H1 (cell line): Measurements from ENCODE around the gene CPNE5. TPM values are rescaled to one million over a fixed set of nuclear protein-coding genes. Genes with fewer than 3 reads are reported as not detected.

ENCODE experiments used
- CTCF ChIA-PET: fragments of 300-600 bp; sonication (Branson Sonifier 250); formaldehyde crosslinking; loops from one replicate; lab custom pipeline; 2021; ENCODE audit not compliant: partially characterized antibody; lab: Charles Lee
- POLR2A ChIA-PET: fragments of 300-600 bp; sonication (Branson Sonifier 250); formaldehyde crosslinking; loops from one replicate; lab custom pipeline; 2021; ENCODE audit warnings: inconsistent platforms; ENCODE audit not compliant: partially characterized antibody; lab: Charles Lee
- DNase-seq, 2 experiments: peaks; one replicate each; pipeline versions ENCODE4 v3.0.0 to v3.0.0-alpha.2; 2010 to 2022; ENCODE audit warnings: low spot score in 2 of 2, low read depth in 1 of 2, mixed read lengths in 1 of 2
- FAIRE-seq: peaks from 2 replicates; lab custom pipeline; 2011; peaks lifted over from hg19 to GRCh38; lab: Jason Lieb, UNC
- H2AFZ ChIP-seq: 2 replicates; pipeline ENCODE4 v1.8.1; 2012; ENCODE audit warnings: low read length, inconsistent platforms
- H2AK5ac ChIP-seq: 2 replicates; pipeline ENCODE4 v1.6.1; 2013; ENCODE audit warnings: low read depth, low read length
- H2BK120ac ChIP-seq: replicated peaks from 2 replicates; pipeline ENCODE3; 2013; ENCODE audit warnings: low read depth, low read length, inconsistent platforms
- H2BK12ac ChIP-seq: 2 replicates; pipeline ENCODE4 v1.6.1; 2013; ENCODE audit warnings: low read depth, low read length
- H2BK15ac ChIP-seq: 2 replicates; pipeline ENCODE4 v1.6.1; 2013; ENCODE audit warnings: low read length
- H2BK20ac ChIP-seq: 2 replicates; pipeline ENCODE4 v1.6.1; 2013; ENCODE audit warnings: low read length
- H2BK5ac ChIP-seq: 2 replicates; pipeline ENCODE4 v1.6.1; 2013; ENCODE audit warnings: low read depth, low read length
- H3K14ac ChIP-seq: 2 replicates; pipeline ENCODE4 v1.6.1; 2013; ENCODE audit warnings: inconsistent platforms; ENCODE audit not compliant: insufficient read length
- H3K18ac ChIP-seq: 2 replicates; pipeline ENCODE4 v1.6.1; 2013; ENCODE audit warnings: low read length; ENCODE audit errors: extremely low read depth
- H3K23ac ChIP-seq: 2 replicates; pipeline ENCODE4 v1.6.1; 2013; ENCODE audit warnings: inconsistent platforms; ENCODE audit not compliant: insufficient read length
- H3K23me2 ChIP-seq: 2 replicates; pipeline ENCODE4 v1.6.1; 2013; ENCODE audit warnings: low read depth, low read length
- H3K27ac ChIP-seq: 2 replicates; pipeline ENCODE4 v1.6.1; 2011; ENCODE audit warnings: low read depth, low read length, inconsistent platforms
- H3K27me3 ChIP-seq, 4 experiments: replicated peaks in 1 of 4; 1 replicate in 1 of 4; 2 replicates in 3 of 4; pipeline versions ENCODE4 v1.6.1 to v1.8.1; 2011 to 2013; ENCODE audit warnings: low read length in 3 of 4, mild to moderate bottlenecking in 3 of 4, inconsistent platforms in 2 of 4, mixed read lengths in 2 of 4, moderate library complexity in 1 of 4; ENCODE audit not compliant: control insufficient read depth in 3 of 4, insufficient read depth in 3 of 4; ENCODE audit errors: extremely low read depth in 1 of 4
- H3K36me3 ChIP-seq, 4 experiments: 2 replicates each; pipeline versions ENCODE4 v1.6.1 to v1.8.1; 2011 to 2013; ENCODE audit warnings: mild to moderate bottlenecking in 4 of 4, low read length in 3 of 4, moderate library complexity in 2 of 4, control low read depth in 1 of 4, inconsistent platforms in 1 of 4; ENCODE audit not compliant: insufficient read depth in 4 of 4, control insufficient read depth in 2 of 4
- H3K4ac ChIP-seq: replicated peaks from 2 replicates; pipeline ENCODE3; 2013; ENCODE audit warnings: low read length, low read depth, mixed read lengths, inconsistent platforms; ENCODE audit not compliant: insufficient read length
- H3K4me1 ChIP-seq, 4 experiments: replicated peaks in 1 of 4; 1 replicate in 1 of 4; 2 replicates in 3 of 4; pipeline versions ENCODE4 v1.6.1 to v1.8.1; 2011 to 2013; ENCODE audit warnings: low read length in 3 of 4, inconsistent platforms in 2 of 4, mixed read lengths in 1 of 4; ENCODE audit not compliant: insufficient read depth in 4 of 4, control insufficient read depth in 3 of 4
- H3K4me2 ChIP-seq, 2 experiments: 2 replicates each; pipeline versions ENCODE4 v1.6.1 to v1.8.1; 2011 to 2013; ENCODE audit warnings: low read depth in 2 of 2, low read length in 2 of 2, control low read depth in 1 of 2, inconsistent platforms in 1 of 2, mild to moderate bottlenecking in 1 of 2; ENCODE audit not compliant: insufficient read depth in 1 of 2
- H3K4me3 ChIP-seq, 4 experiments: fragments of 200-600, 300-600 bp in 1 of 4; sonication (generic), shearing (Covaris generic), sonication (Bioruptor Twin) in 1 of 4; 2 replicates each; pipeline versions ENCODE4 v1.5.1 to v1.8.1; 2011 to 2016; ENCODE audit warnings: low read length in 4 of 4, low read depth in 3 of 4, control low read depth in 2 of 4, inconsistent platforms in 2 of 4, mild to moderate bottlenecking in 2 of 4, mixed read lengths in 1 of 4, moderate library complexity in 1 of 4; ENCODE audit not compliant: insufficient read depth in 2 of 4; ENCODE audit errors: extremely low read depth in 1 of 4
- H3K56ac ChIP-seq: replicated peaks from 2 replicates; pipeline ENCODE3; 2013; ENCODE audit warnings: low read depth, mild to moderate bottlenecking, mixed read lengths, low read length, inconsistent platforms; ENCODE audit not compliant: insufficient read length
- H3K79me1 ChIP-seq: 2 replicates; pipeline ENCODE4 v1.6.1; 2013; ENCODE audit warnings: low read depth, low read length, control low read depth
- H3K79me2 ChIP-seq, 2 experiments: 2 replicates each; pipeline versions ENCODE4 v1.6.1 to v1.8.1; 2012 to 2013; ENCODE audit warnings: low read length in 2 of 2, mild to moderate bottlenecking in 2 of 2, inconsistent platforms in 1 of 2; ENCODE audit not compliant: insufficient read depth in 2 of 2, control insufficient read depth in 1 of 2
- H3K9ac ChIP-seq, 4 experiments: replicated peaks in 1 of 4; 1 replicate in 1 of 4; 2 replicates in 3 of 4; pipeline versions ENCODE4 v1.6.1 to v1.8.1; 2011 to 2013; ENCODE audit warnings: low read depth in 3 of 4, low read length in 3 of 4, control low read depth in 2 of 4, mild to moderate bottlenecking in 2 of 4, moderate library complexity in 2 of 4, inconsistent platforms in 1 of 4; ENCODE audit errors: extremely low read depth in 1 of 4
- H3K9me3 ChIP-seq, 2 experiments: 2 replicates each; pipeline versions ENCODE4 v1.6.1 to v1.8.1; 2012 to 2013; ENCODE audit warnings: mild to moderate bottlenecking in 2 of 2, moderate library complexity in 2 of 2, control low read depth in 1 of 2, inconsistent platforms in 1 of 2, low read depth in 1 of 2, low read length in 1 of 2, mixed read lengths in 1 of 2; ENCODE audit not compliant: insufficient read depth in 2 of 2
- H4K20me1 ChIP-seq, 2 experiments: replicated peaks in 1 of 2; 2 replicates each; pipeline versions ENCODE3 to v1.8.1; 2011 to 2013; ENCODE audit warnings: inconsistent platforms in 2 of 2, low read length in 2 of 2, mild to moderate bottlenecking in 1 of 2; ENCODE audit not compliant: insufficient read depth in 2 of 2, control insufficient read depth in 1 of 2
- H4K5ac ChIP-seq: 2 replicates; pipeline ENCODE4 v1.6.1; 2013; ENCODE audit warnings: low read length, low read depth, mixed read lengths, inconsistent platforms; ENCODE audit not compliant: insufficient read length
- H4K8ac ChIP-seq: 2 replicates; pipeline ENCODE4 v1.8.0; 2013; ENCODE audit warnings: mild to moderate bottlenecking, moderate library complexity, low read length, inconsistent platforms; ENCODE audit not compliant: insufficient read depth; ENCODE audit errors: extremely low read depth
- H4K91ac ChIP-seq: replicated peaks from 2 replicates; pipeline ENCODE3; 2013; ENCODE audit warnings: low read length, mixed read lengths, inconsistent platforms; ENCODE audit not compliant: insufficient read length
- EGR1 ChIP-seq: IDR thresholded peaks from 2 replicates; pipeline ENCODE4 v1.6.1; 2011; ENCODE audit warnings: low read depth, low read length, borderline replicate concordance
- RAD21 ChIP-seq, 2 experiments: IDR thresholded peaks in 1 of 2; conservative IDR thresholded peaks in 1 of 2; 2 replicates each; pipeline ENCODE4 v1.6.1; 2011; ENCODE audit warnings: low read depth in 2 of 2, low read length in 2 of 2, improper control_type of control experiment in 1 of 2, inconsistent platforms in 1 of 2, mild to moderate bottlenecking in 1 of 2, moderate library complexity in 1 of 2
- SIX5 ChIP-seq: IDR thresholded peaks from 2 replicates; pipeline ENCODE4 v1.6.1; 2011; ENCODE audit warnings: mild to moderate bottlenecking, low read depth, low read length
- SUZ12 ChIP-seq: fragments of 200-600 bp; sonication (generic); IDR thresholded peaks from 2 replicates; pipeline ENCODE4 v1.6.1; 2012; ENCODE audit warnings: mild to moderate bottlenecking, inconsistent platforms, low read length, moderate library complexity, mixed read lengths
- TBP ChIP-seq: IDR thresholded peaks from 2 replicates; pipeline ENCODE4 v1.6.1; 2011; ENCODE audit warnings: low read depth, low read length, improper control_type of control experiment
- WGBS, 2 experiments: shearing (Covaris generic) in 1 of 2; methylation state at CpG; one replicate each; pipeline versions ENCODE4 v1.1.6 to v1.1.7; 2013 to 2015; ENCODE audit warnings: low lambda C conversion rate in 2 of 2, mixed read lengths in 2 of 2, inconsistent platforms in 1 of 2, low coverage in 1 of 2, missing lambda C conversion rate in 1 of 2; ENCODE audit not compliant: insufficient replicate concordance in 2 of 2, insufficient coverage in 1 of 2, insufficient read length in 1 of 2; ENCODE audit errors: extremely low coverage in 1 of 2, missing lambda C conversion rate in 1 of 2; 5-methylcytosine and 5-hydroxymethylcytosine counted together
- polyA plus RNA-seq, 7 experiments: library from polyadenylated mRNA; depleted of rRNA in 3 of 7; stranded (reverse) in 5 of 7; unstranded in 2 of 7; fragments of >200 nt in 5 of 7; fragments of 200-250 nt in 2 of 7; gene quantifications; 1 replicate in 5 of 7; 2 replicates in 1 of 7; 4 replicates in 1 of 7; pipeline versions ENCODE4 v1.2.1 to v1.2.3, GENCODE V29; 2011 to 2013; ENCODE audit warnings: missing spikeins in 2 of 7, mixed read lengths in 2 of 7
- total RNA-seq: library from RNA; stranded (reverse); fragmentation: NEBNext Ultra II Directional; extraction: Animal tissue kit (Norgen Biotek cat#: 25700); gene quantifications from 2 replicates; pipeline ENCODE4 v1.2.1, GENCODE V29; 2021
- TF ChIP-seq, protein P1 (sequence below): IDR thresholded peaks from 2 replicates; pipeline ENCODE4 v1.6.1; 2012; ENCODE audit warnings: inconsistent platforms
- TF ChIP-seq, protein P2 (sequence below), 3 experiments: IDR thresholded peaks; 1 replicate in 2 of 3; 2 replicates in 1 of 3; pipeline versions ENCODE4 v1.5.1 to v1.6.1; 2011; ENCODE audit warnings: low read length in 3 of 3, mild to moderate bottlenecking in 3 of 3, inconsistent platforms in 2 of 3, low read depth in 1 of 3, moderate library complexity in 1 of 3; ENCODE audit not compliant: insufficient read depth in 1 of 3; ENCODE audit errors: control extremely low read depth in 1 of 3

CPNE5 gene
- total and polyA plus RNA-seq, 2 of the 8 experiments (the other 6 are each of a cell fraction or from before 2014, with no cell fraction given) = 0.88 to 1.8 TPM

- ChIA-PET CTCF (interaction anchor here (0.8 to 14.1 kb wide), 8 partner anchors 8 to 54 kb away, joined by 3 to 121 read pairs (median 6); no protein-coding TSS in a partner anchor), POLR2A (interaction anchor here (0.9 to 2.0 kb wide), 5 partner anchors 13 to 300 kb away, joined by 3 to 9 read pairs (median 4); partner anchors contain the start of gene PPIL1)
- Histone ChIP-seq H3K56ac (no peak overlapping the region), H3K79me2 (no peaks in the 10 kb centered on the region), H2AFZ (no peak overlapping the region), H2BK120ac (no peak overlapping the region), H3K18ac (no peak overlapping the region), H3K9me3 (no peaks in the 10 kb centered on the region), H3K4me1 (peaks cover 0 to 14% (median 8%) of the 10 kb centered on the region in 4 experiments; a peak in 6 of 7 replicates), H3K27ac (no peak overlapping the region), H3K14ac (no peak overlapping the region), H3K4me3 (no peak overlapping the region), H4K91ac (no peak overlapping the region), H3K4me2 (no peak overlapping the region), H3K23ac (no peak overlapping the region), H2BK20ac (no peak overlapping the region), H3K23me2 (peaks cover 13% of the 10 kb centered on the region; the same call in 1 of the 2 replicates), H3K9ac (no peak overlapping the region), H2AK5ac (0 out of 2 replicates have a peak overlapping the region, but pooled peaks have one; percentile 39), H4K20me1 (peaks cover 0 to 7% of the 10 kb centered on the region in 2 experiments), H3K27me3 (peaks cover 22 to 44% (median 41%) of the 10 kb centered on the region in 4 experiments), H2BK12ac (no peak overlapping the region), H3K79me1 (no peaks in the 10 kb centered on the region), H3K4ac (no peak overlapping the region), H2BK5ac (no peak overlapping the region), H3K36me3 (no peaks in the 10 kb centered on the region), H2BK15ac (no peak overlapping the region), H4K5ac (no peak overlapping the region), H4K8ac (no peak overlapping the region)
- DNase-seq (no peak), FAIRE-seq (no peak)
- WGBS, 2 experiments = 61% methylated on average over 3 of the region's 3 CpGs; no CpG with 5 or more reads in 1 of the 2 experiments
- TF ChIP-seq EGR1 (no peak), TBP (no peak), RAD21 (IDR thresholded peaks at IDR 0.05 in 1 of 2, conservative IDR thresholded peaks at IDR 0.05 in 1 of 2; ENCODE audit: low read depth in 2 of 2, low read length in 2 of 2) (peak in 1 of 2 experiments; percentile 20; a peak in 1 of 4 replicates), SUZ12 (no peak), SIX5 (no peak)
- TF ChIP-seq, protein P1, sequence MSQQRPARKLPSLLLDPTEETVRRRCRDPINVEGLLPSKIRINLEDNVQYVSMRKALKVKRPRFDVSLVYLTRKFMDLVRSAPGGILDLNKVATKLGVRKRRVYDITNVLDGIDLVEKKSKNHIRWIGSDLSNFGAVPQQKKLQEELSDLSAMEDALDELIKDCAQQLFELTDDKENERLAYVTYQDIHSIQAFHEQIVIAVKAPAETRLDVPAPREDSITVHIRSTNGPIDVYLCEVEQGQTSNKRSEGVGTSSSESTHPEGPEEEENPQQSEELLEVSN = no peak
- TF ChIP-seq, protein P2, sequence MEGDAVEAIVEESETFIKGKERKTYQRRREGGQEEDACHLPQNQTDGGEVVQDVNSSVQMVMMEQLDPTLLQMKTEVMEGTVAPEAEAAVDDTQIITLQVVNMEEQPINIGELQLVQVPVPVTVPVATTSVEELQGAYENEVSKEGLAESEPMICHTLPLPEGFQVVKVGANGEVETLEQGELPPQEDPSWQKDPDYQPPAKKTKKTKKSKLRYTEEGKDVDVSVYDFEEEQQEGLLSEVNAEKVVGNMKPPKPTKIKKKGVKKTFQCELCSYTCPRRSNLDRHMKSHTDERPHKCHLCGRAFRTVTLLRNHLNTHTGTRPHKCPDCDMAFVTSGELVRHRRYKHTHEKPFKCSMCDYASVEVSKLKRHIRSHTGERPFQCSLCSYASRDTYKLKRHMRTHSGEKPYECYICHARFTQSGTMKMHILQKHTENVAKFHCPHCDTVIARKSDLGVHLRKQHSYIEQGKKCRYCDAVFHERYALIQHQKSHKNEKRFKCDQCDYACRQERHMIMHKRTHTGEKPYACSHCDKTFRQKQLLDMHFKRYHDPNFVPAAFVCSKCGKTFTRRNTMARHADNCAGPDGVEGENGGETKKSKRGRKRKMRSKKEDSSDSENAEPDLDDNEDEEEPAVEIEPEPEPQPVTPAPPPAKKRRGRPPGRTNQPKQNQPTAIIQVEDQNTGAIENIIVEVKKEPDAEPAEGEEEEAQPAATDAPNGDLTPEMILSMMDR (IDR thresholded peaks at IDR 0.05; ENCODE audit: control extremely low read depth in 1 of 3, insufficient read depth in 1 of 3, low read depth in 1 of 3, low read length in 3 of 3) = peak; percentile 2 to 19 (median 7); a peak in 2 of 4 replicates
These were observed 2.9 kb downstream of the CPNE5 start for GRCh38 chr6:36836111-36837021.
